ENCODE results near the gene NF1. TPM values are rescaled to one million over a fixed set of nuclear protein-coding genes. Genes with fewer than 3 reads are reported as not detected.

NF1 gene
- total and polyA plus RNA-seq, 10 donors: 3.1 to 97.7 (median 58.3) TPM

DNA sequence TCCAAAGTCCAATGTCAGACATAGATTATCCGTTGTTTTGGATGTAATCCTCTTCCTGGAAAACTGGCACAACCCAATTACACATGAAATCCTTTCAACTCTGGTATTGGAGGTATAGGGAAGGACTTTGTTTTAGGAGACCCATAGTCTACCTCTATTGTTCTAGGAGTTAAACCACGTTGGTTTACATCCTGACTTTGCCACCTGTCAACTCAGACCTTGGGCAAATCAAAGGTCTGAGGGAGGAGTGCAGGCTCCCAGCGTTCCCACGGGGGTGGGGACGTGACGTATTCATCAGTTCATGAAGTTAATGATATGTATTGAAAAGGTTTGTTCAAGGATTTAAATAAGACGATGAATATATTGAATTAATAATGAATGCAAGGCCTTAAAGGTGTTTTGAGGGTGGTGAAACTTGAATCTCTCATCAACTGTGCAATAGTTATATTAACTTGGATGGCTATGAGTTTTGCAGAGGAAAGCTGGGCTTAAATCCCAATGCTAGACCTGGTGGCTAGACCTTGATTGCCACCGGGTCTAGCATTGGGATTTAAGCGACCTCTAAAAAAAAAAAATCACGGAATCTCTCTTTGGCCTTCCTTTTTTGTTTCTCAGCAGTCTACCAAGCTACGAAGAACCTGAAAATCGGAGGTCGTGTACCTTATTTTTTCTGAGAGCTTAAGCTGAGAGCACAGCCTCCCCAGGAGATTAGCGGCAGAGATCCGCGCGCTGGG lies 744 bp upstream of the NF1 start:
- Histone ChIP-seq H3K9me3 (no peaks in the 10 kb centered on the region), H3K36me3 (no peaks in the 10 kb centered on the region), H3K27ac (peak overlapping the region; percentile 82 to 96 (median 92)), H3K27me3 (replicated peaks in 1 of 7) (no peaks in the 10 kb centered on the region), H3K4me1 (peaks cover 0 to 33% (median 14%) of the 10 kb centered on the region in 6 donors), H3K4me3 (peak overlapping the region; percentile 70 to 94 (median 78))
- TF ChIP-seq POLR2A (IDR thresholded peaks at IDR 0.05): no peak
- TF ChIP-seq, protein P1, sequence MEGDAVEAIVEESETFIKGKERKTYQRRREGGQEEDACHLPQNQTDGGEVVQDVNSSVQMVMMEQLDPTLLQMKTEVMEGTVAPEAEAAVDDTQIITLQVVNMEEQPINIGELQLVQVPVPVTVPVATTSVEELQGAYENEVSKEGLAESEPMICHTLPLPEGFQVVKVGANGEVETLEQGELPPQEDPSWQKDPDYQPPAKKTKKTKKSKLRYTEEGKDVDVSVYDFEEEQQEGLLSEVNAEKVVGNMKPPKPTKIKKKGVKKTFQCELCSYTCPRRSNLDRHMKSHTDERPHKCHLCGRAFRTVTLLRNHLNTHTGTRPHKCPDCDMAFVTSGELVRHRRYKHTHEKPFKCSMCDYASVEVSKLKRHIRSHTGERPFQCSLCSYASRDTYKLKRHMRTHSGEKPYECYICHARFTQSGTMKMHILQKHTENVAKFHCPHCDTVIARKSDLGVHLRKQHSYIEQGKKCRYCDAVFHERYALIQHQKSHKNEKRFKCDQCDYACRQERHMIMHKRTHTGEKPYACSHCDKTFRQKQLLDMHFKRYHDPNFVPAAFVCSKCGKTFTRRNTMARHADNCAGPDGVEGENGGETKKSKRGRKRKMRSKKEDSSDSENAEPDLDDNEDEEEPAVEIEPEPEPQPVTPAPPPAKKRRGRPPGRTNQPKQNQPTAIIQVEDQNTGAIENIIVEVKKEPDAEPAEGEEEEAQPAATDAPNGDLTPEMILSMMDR (IDR thresholded peaks at IDR 0.05 in 8 of 11, conservative IDR thresholded peaks at IDR 0.05 in 3 of 11): no peak
- intact Hi-C loops (cut with DNase I; ENCODE audit: low total_unique reads): no loop called here
- DNase-seq: no peak
- WGBS, 5 donors: 40 to 45% (median 41%) methylated on average over 17 of the region's 17 CpGs

DNA sequence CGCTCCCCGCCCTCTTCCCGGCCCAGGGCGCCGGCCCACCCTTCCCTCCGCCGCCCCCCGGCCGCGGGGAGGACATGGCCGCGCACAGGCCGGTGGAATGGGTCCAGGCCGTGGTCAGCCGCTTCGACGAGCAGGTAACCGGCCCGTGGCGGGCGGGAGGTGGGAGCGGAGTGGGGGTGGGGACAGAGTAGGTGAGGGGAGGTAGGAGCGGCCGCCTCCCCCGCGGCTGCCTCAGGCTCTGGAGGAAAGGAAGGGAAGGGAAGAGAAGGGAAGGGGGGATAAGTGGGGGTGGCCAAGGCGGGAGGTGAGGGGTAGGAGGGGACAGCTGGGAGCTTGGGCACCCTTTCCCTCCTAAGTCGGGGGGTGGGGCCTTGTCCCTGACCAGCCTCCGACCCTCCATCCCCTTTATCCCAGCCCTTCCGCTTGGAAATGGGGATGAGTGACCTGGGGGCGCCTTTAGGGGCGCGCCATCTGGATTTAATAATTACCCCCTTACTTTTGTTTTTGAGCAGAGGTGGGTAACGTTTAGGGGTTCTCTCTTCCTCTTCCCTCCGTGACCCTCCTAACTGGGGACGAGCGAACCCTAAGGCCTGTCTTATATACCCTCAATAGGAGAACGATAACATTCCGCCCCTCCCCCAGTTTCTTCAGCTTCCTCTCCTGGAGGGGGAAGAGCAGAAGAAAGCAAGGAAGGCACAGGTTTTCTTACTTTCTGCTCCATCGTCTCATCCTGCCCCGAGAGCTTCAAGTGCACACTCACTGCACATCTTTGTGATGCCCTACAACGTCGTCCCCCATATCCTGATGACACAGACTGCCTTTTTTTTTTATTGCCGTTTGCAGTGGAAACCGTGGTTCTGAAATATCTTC lies 694 bp downstream of the NF1 start:
- TF ChIP-seq POLR2A (IDR thresholded peaks at IDR 0.05) (no peak), POLR2AphosphoS5 (IDR thresholded peaks at IDR 0.05) (no peak)
- TF ChIP-seq, protein P1 (IDR thresholded peaks at IDR 0.05 in 8 of 11, conservative IDR thresholded peaks at IDR 0.05 in 3 of 11): no peak
- Histone ChIP-seq H3K9me3 (no peaks in the 10 kb centered on the region), H3K4me3 (peak overlapping the region; percentile 70 to 94 (median 78)), H3K36me3 (no peaks in the 10 kb centered on the region), H3K4me1 (peaks cover 0 to 38% (median 14%) of the 10 kb centered on the region in 6 donors), H3K27me3 (replicated peaks in 1 of 7) (no peaks in the 10 kb centered on the region), H3K27ac (peak overlapping the region; percentile 82 to 96 (median 92))
- intact Hi-C loops (cut with DNase I; ENCODE audit: low total_unique reads): no loop called here
- DNase-seq: peak; percentile 88
- 0 to 2% (median 1%) methylated on average over 35 to 45 of the region's 45 CpGs for WGBS, 5 donors

DNA sequence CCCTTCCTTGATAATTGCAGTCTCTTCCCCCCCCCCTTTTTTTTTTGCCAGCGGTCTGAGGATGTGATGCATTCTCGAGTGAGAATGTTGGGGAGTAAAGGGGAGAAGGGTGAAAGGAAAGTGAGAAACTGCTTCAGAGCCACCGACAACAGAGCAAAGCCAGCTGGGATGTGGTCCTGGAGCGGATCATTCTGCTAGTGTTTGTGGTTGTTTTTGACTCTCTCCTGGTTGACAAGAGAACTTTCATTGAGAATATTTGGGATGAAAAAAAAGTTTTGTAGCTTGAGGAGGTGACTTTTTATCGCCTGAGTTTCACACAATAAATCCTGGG lies 1.3 kb downstream of the NF1 start:
- Histone ChIP-seq H3K4me3 (peak overlapping the region; percentile 70 to 94 (median 78)), H3K27ac (peak overlapping the region in 6 of 8 donors; percentile 87 to 96 (median 93)), H3K27me3 (replicated peaks in 1 of 7) (no peaks in the 10 kb centered on the region), H3K4me1 (peaks cover 0 to 43% (median 16%) of the 10 kb centered on the region in 6 donors), H3K9me3 (no peaks in the 10 kb centered on the region), H3K36me3 (no peaks in the 10 kb centered on the region)
- WGBS, 5 donors: 15 to 27% (median 23%) methylated on average over 5 of the region's 5 CpGs
- intact Hi-C loops (cut with DNase I; ENCODE audit: low total_unique reads): no loop called here
- no peak for TF ChIP-seq POLR2A (IDR thresholded peaks at IDR 0.05)
- DNase-seq: no peak

DNA sequence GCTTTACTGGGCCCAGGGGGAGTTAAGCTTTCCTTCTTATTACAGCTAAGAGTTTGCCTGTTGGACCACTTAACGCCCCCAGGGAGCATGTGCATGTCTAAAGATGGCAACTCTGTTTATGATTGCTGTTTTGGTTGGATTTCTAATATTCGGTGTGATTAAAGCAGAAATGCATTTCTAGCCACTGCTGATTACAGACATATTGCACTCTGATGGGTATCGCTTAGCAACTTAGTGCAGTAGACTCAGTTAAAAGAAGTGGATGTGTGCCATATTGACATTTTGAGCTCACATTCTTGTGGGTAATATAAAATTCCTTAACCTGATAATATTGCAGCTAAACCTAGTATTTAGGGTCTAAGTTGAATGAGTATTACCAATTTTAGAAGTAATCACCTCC lies 4.2 kb downstream of the NF1 start:
- TF ChIP-seq, protein P1 (IDR thresholded peaks at IDR 0.05 in 8 of 11, conservative IDR thresholded peaks at IDR 0.05 in 3 of 11): no peak
- TF ChIP-seq POLR2AphosphoS5 (IDR thresholded peaks at IDR 0.05) (no peak), POLR2A (IDR thresholded peaks at IDR 0.05) (no peak)
- Histone ChIP-seq H3K9me3 (no peaks in the 10 kb centered on the region), H3K27ac (no peak overlapping the region), H3K27me3 (replicated peaks in 1 of 7) (no peaks in the 10 kb centered on the region), H3K4me3 (no peak overlapping the region), H3K4me1 (peaks cover 0 to 35% (median 15%) of the 10 kb centered on the region in 6 donors), H3K36me3 (no peaks in the 10 kb centered on the region)
- no peak for DNase-seq
- 90 to 98% (median 94%) methylated on average over 3 of the region's 3 CpGs for WGBS, 5 donors
- intact Hi-C loops (cut with DNase I; ENCODE audit: low total_unique reads): no loop called here
